Psoas muscle (tissue), 8 donors: ENCODE results near the gene SLC2A5. TPM values are rescaled to one million over a fixed set of nuclear protein-coding genes. Genes with fewer than 3 reads are reported as not detected.
A peak's percentile ranks its signal among the peaks of the same experiment; 100 is the strongest.

Experiments used
- ATAC-seq, 4 donors: fragments of 200-7000 bp; cut with Tn5 transposase; one replicate each; pipeline ENCODE4 v1.9.1; 2020; ENCODE audit warnings: moderate library complexity in 3 of 4, mild to moderate bottlenecking in 2 of 4
- DNase-seq, 2 donors: peaks; one replicate each; pipeline ENCODE4 v3.0.0-alpha.2; 2020
- H3K27ac ChIP-seq: fragments of 200-600 bp; one replicate; pipeline ENCODE4 v1.8.0; 2022
- H3K27me3 ChIP-seq, 3 donors: fragments of 200-600 bp in 1 of 3; one replicate each; pipeline versions ENCODE4 v1.6.1 to v1.8.0; 2013 to 2022; ENCODE audit warnings: low read length in 2 of 3, mild to moderate bottlenecking in 2 of 3, moderate library complexity in 1 of 3; ENCODE audit not compliant: insufficient read depth in 3 of 3
- H3K36me3 ChIP-seq, 2 donors: fragments of 200-600 bp in 1 of 2; one replicate each; pipeline versions ENCODE4 v1.6.1 to v1.8.0; 2013 to 2022; ENCODE audit warnings: low read depth in 1 of 2, mild to moderate bottlenecking in 1 of 2, moderate library complexity in 1 of 2; ENCODE audit not compliant: insufficient read depth in 1 of 2
- H3K4me1 ChIP-seq: fragments of 200-600 bp; one replicate; pipeline ENCODE4 v1.8.0; 2022
- H3K4me3 ChIP-seq: fragments of 200-600 bp; one replicate; pipeline ENCODE4 v1.8.0; 2022; ENCODE audit warnings: mild to moderate bottlenecking
- H3K9me3 ChIP-seq: fragments of 200-600 bp; one replicate; pipeline ENCODE4 v1.8.0; 2022
- CTCF ChIP-seq: fragments of 200-600 bp; IDR thresholded peaks from one replicate; pipeline ENCODE4 v1.8.0; 2022; ENCODE audit warnings: antibody characterized with exemption
- WGBS, 3 donors: extraction: QIAGEN DNeasy Blood & Tissue Kit; methylation state at CpG; one replicate each; pipeline versions ENCODE4 v1.1.6 to v1.1.7; 2013; 5-methylcytosine and 5-hydroxymethylcytosine counted together
- intact Hi-C, 2 donors: fragments of 100-400 bp; cut with DNase I; formaldehyde crosslinking; loops; one replicate each; pipeline versions ENCODE4 v1.11.0 to v1.14.2; 2022
- polyA plus RNA-seq, 3 donors: library from polyadenylated mRNA; stranded (reverse); fragments of 200-250 nt; gene quantifications; one replicate each; pipeline ENCODE4 v1.2.3, GENCODE V29; 2013
- total RNA-seq, 4 donors: library from RNA; stranded (reverse); fragmentation: NEBNext Ultra II Directional in 2 of 4; extraction: Animal tissue kit (Norgen Biotek cat#: 25700) in 2 of 4; gene quantifications; one replicate each; pipeline versions ENCODE4 v1.2.1 to v1.2.4, GENCODE V29; 2021 to 2023
- donor health status: healthy with polysubstance abuse.
- donor health status: DM: no; HTN: no; CAD: no; lungs with moderate emphysema.
- donor health status: Bipolar disorder and iron deficiency.
- donor health status: healthy.
- donor health status: DM: yes; HTN: yes; CAD: no.
- donor health status: DM: no; HTN: no; CAD: no.
- donor health status: DM: no; HTN: no; CAD: no.
- donor health status: DM: yes; HTN: yes; CAD: no.

Gene SLC2A5
- total and polyA plus RNA-seq, 7 donors = 12.8 to 97.9 (median 31.7) TPM

- no peak for ATAC-seq
- Histone ChIP-seq H3K27ac (peak overlapping the region; percentile 23), H3K4me1 (peaks cover 13% of the 10 kb centered on the region), H3K27me3 (no peaks in the 10 kb centered on the region), H3K9me3 (no peaks in the 10 kb centered on the region), H3K36me3 (peaks cover 0 to 28% of the 10 kb centered on the region in 2 donors), H3K4me3 (no peak overlapping the region)
- intact Hi-C loops = loop anchor here in 1 of 2 donors (5.0 to 10.0 kb wide), 2 partner anchors 342 to 374 kb away; no protein-coding TSS in a partner anchor
- DNase-seq = peak in 1 of 2 donors; percentile 34
- WGBS, 3 donors = 88 to 94% (median 91%) methylated on average over 13 of the region's 13 CpGs
- no peak for TF ChIP-seq CTCF
Observed at GRCh38 chr1:9112961-9113880, 43.8 kb upstream of the SLC2A5 start.

- intact Hi-C loops = loop anchor here (2.0 to 10.0 kb wide), 3 partner anchors 85 to 375 kb away; no protein-coding TSS in a partner anchor
- no peak for TF ChIP-seq CTCF
- ATAC-seq = no peak
- no peak overlapping the region for H3K4me3 ChIP-seq
- 74 to 88% (median 74%) methylated on average over 9 of the region's 9 CpGs for WGBS, 3 donors
- DNase-seq = peak in 1 of 2 donors; percentile 22
- H3K27ac ChIP-seq = peak overlapping the region; percentile 23
- no peaks in the 10 kb centered on the region for H3K27me3 ChIP-seq
- H3K4me1 ChIP-seq = peaks cover 13% of the 10 kb centered on the region
- no peaks in the 10 kb centered on the region for H3K9me3 ChIP-seq
- H3K36me3 ChIP-seq = peaks cover 0 to 40% of the 10 kb centered on the region in 2 donors
Observed at GRCh38 chr1:9111957-9112356, 42.5 kb upstream of the SLC2A5 start.

GRCh38 chr1:9111357-9111691, 41.9 kb upstream of the SLC2A5 start:
- no peaks in the 10 kb centered on the region for H3K27me3 ChIP-seq
- no peaks in the 10 kb centered on the region for H3K9me3 ChIP-seq
- no peak for TF ChIP-seq CTCF
- intact Hi-C loops = loop anchor here (2.0 to 10.0 kb wide), 3 partner anchors 85 to 376 kb away; no protein-coding TSS in a partner anchor
- H3K27ac ChIP-seq = no peak overlapping the region
- ATAC-seq (no peak), DNase-seq (no peak)
- peaks cover 10% of the 10 kb centered on the region for H3K4me1 ChIP-seq
- H3K4me3 ChIP-seq = no peak overlapping the region
- peaks cover 0 to 41% of the 10 kb centered on the region in 2 donors for H3K36me3 ChIP-seq
- whole genome bisulfite sequencing, 3 donors = 86 to 96% (median 89%) methylated on average over 13 of the region's 13 CpGs

GRCh38 chr1:9110669-9111356, 41.4 kb upstream of the SLC2A5 start:
- Histone ChIP-seq H3K27me3 (no peaks in the 10 kb centered on the region), H3K4me1 (peaks cover 10% of the 10 kb centered on the region), H3K27ac (no peak overlapping the region), H3K36me3 (peaks cover 0 to 41% of the 10 kb centered on the region in 2 donors), H3K4me3 (no peak overlapping the region), H3K9me3 (no peaks in the 10 kb centered on the region)
- DNase-seq = peak; percentile 91 to 94
- ATAC-seq = peak; percentile 66 to 81 (median 76)
- intact Hi-C loops = loop anchor here (1.0 to 10.0 kb wide), 4 partner anchors 85 to 376 kb away; no protein-coding TSS in a partner anchor
- WGBS, 3 donors = 37 to 42% (median 40%) methylated on average over 18 of the region's 18 CpGs
- TF ChIP-seq CTCF = peak; percentile 92
